Tibial artery (tissue), 4 donors: ENCODE data around the gene CPNE7.

Experiments
- DNase-seq, 2 donors: peaks; one replicate each; pipeline ENCODE4 v3.0.0-alpha.2; 2019
- H3K27ac ChIP-seq, 2 donors: fragments of 200-600 bp; sonication (generic) in 1 of 2; 1 replicate in 1 of 2; 2 replicates in 1 of 2; pipeline ENCODE4 v1.5.1; 2018 to 2019; ENCODE audit warnings: mild to moderate bottlenecking in 1 of 2
- H3K27me3 ChIP-seq, 2 donors: fragments of 200-600 bp; sonication (generic) in 1 of 2; one replicate each; pipeline versions ENCODE4 v1.5.1 to v1.6.0; 2016 to 2019
- H3K36me3 ChIP-seq, 3 donors: fragments of 200-600 bp; sonication (generic) in 2 of 3; one replicate each; pipeline ENCODE4 v1.5.1; 2016 to 2019; ENCODE audit warnings: mild to moderate bottlenecking in 2 of 3
- H3K4me1 ChIP-seq, 4 donors: fragments of 200-600 bp; sonication (generic) in 2 of 4; 1 replicate in 3 of 4; 2 replicates in 1 of 4; pipeline ENCODE4 v1.5.1; 2016 to 2019
- H3K4me3 ChIP-seq, 2 donors: fragments of 200-600 bp; sonication (generic) in 1 of 2; 1 replicate in 1 of 2; 2 replicates in 1 of 2; pipeline ENCODE4 v1.5.1; 2018 to 2019; ENCODE audit warnings: mild to moderate bottlenecking in 2 of 2
- H3K9me3 ChIP-seq, 3 donors: fragments of 200-600 bp; sonication (generic) in 1 of 3; one replicate each; pipeline ENCODE4 v1.5.1; 2016 to 2019
- intact Hi-C: fragments of 100-400 bp; cut with DNase I; formaldehyde crosslinking; loops from one replicate; pipeline ENCODE4 v1.15.0; 2023; ENCODE audit warnings: low total_unique reads
- TF ChIP-seq, protein P1 (sequence below), 2 experiments: fragments of 200-600 bp in 1 of 2; fragments of 450-650 bp in 1 of 2; IDR thresholded peaks; one replicate each; pipeline ENCODE4 v1.5.1; 2017 to 2019; ENCODE audit warnings: antibody characterized with exemption in 2 of 2, mild to moderate bottlenecking in 1 of 2, moderate library complexity in 1 of 2

Gene CPNE7

GRCh38 chr16:89604764-89605163 lies 29.2 kb downstream of the CPNE7 start:
- Histone ChIP-seq H3K36me3 (no peaks in the 10 kb centered on the region), H3K4me3 (no peak overlapping the region), H3K27ac (no peak overlapping the region), H3K4me1 (peaks cover 0 to 11% (median 7%) of the 10 kb centered on the region in 4 donors), H3K27me3 (peaks cover 0 to 51% of the 10 kb centered on the region in 2 donors), H3K9me3 (no peaks in the 10 kb centered on the region)
- TF ChIP-seq, protein P1, sequence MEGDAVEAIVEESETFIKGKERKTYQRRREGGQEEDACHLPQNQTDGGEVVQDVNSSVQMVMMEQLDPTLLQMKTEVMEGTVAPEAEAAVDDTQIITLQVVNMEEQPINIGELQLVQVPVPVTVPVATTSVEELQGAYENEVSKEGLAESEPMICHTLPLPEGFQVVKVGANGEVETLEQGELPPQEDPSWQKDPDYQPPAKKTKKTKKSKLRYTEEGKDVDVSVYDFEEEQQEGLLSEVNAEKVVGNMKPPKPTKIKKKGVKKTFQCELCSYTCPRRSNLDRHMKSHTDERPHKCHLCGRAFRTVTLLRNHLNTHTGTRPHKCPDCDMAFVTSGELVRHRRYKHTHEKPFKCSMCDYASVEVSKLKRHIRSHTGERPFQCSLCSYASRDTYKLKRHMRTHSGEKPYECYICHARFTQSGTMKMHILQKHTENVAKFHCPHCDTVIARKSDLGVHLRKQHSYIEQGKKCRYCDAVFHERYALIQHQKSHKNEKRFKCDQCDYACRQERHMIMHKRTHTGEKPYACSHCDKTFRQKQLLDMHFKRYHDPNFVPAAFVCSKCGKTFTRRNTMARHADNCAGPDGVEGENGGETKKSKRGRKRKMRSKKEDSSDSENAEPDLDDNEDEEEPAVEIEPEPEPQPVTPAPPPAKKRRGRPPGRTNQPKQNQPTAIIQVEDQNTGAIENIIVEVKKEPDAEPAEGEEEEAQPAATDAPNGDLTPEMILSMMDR (IDR thresholded peaks at IDR 0.05), result no peak
- intact Hi-C loops, result no loop called here
- no peak for DNase-seq

GRCh38 chr16:89605186-89605970 lies 29.8 kb downstream of the CPNE7 start:
- intact Hi-C loops, result no loop called here
- Histone ChIP-seq H3K9me3 (no peaks in the 10 kb centered on the region), H3K27me3 (peaks cover 0 to 51% of the 10 kb centered on the region in 2 donors), H3K27ac (no peak overlapping the region), H3K4me3 (no peak overlapping the region), H3K4me1 (peaks cover 0 to 11% (median 7%) of the 10 kb centered on the region in 4 donors), H3K36me3 (no peaks in the 10 kb centered on the region)
- no peak for DNase-seq
- TF ChIP-seq, protein P1 (IDR thresholded peaks at IDR 0.05), result no peak

GRCh38 chr16:89606006-89606405 lies 30.4 kb downstream of the CPNE7 start:
- Histone ChIP-seq H3K36me3 (no peaks in the 10 kb centered on the region), H3K27ac (no peak overlapping the region)
- TF ChIP-seq, protein P1 (IDR thresholded peaks at IDR 0.05), result no peak

DNA sequence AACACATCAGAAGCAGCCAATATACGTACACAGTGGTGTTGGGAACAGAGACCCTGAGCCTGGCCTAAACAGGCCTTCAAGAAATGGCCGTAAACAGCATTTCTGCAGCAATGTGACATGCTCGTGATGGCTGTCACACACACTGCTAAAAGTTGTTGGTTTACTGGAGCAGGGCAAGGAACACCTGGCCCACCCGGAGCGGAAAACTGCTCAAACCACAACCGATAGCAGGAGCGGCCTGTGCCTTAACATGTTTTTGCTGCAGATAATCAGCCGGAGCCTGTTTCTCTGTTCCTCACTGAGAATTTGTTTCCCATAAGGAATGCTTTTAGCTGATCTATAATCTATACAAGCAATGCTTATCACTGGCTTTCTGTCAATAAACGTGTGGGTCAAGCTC lies 31.9 kb downstream of the CPNE7 start:
- H3K4me3 ChIP-seq, result no peak overlapping the region
- intact Hi-C loops, result no loop called here
- no peak for DNase-seq
- TF ChIP-seq, protein P1 (IDR thresholded peaks at IDR 0.05), result no peak
- peaks cover 0 to 50% of the 10 kb centered on the region in 2 donors for H3K27me3 ChIP-seq
- no peaks in the 10 kb centered on the region for H3K36me3 ChIP-seq
- no peaks in the 10 kb centered on the region for H3K9me3 ChIP-seq
- no peak overlapping the region for H3K27ac ChIP-seq
- peaks cover 0 to 5% (median 4%) of the 10 kb centered on the region in 4 donors for H3K4me1 ChIP-seq

More at GRCh38 chr16:89606006-89606405, 30.4 kb downstream of the CPNE7 start:
- Histone ChIP-seq H3K27me3 (peaks cover 0 to 51% of the 10 kb centered on the region in 2 donors), H3K4me3 (no peak overlapping the region), H3K9me3 (no peaks in the 10 kb centered on the region), H3K4me1 (peaks cover 0 to 11% (median 7%) of the 10 kb centered on the region in 4 donors)
- intact Hi-C loops, result no loop called here
- no peak for DNase-seq

DNA sequence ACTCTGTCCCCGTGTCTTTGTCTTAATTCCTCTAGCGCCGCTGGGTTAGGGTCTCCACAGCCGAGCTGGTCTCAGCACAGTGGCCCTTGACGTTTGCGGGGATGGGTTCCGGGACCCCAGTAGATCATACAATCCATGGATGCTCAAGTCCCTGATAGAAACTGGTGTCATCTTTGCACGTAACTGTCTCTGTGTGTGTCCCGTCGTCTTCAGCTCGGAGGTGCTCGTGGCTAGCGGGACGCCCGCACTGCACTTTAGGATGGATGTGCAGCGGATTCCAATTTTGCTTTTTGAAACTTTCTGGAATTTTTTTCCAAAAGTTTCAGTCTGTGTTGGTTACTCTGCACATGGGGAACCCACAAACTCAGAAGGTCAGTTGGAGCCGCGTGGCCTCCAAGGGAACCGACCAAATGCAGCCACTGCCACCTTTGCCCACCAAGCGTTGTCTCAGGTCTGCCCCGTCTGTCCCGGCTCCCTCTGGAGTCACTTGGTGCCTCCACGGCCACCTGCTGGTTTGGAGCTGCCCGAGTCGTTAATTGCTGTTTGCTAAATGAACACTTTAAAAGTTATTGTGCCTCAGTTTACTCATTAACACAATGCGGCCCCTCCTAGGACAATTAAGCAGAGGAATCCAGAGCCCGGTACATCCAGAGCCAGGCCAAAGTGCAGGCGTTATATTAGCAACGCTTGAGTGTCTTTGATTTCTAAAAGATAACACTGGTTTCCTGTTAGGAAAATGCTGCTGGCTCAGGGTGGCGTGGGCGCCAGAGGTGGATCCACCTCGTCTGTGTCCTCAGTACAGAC lies 32.6 kb downstream of the CPNE7 start:
- intact Hi-C loops, result no loop called here
- TF ChIP-seq, protein P1 (IDR thresholded peaks at IDR 0.05), result no peak
- Histone ChIP-seq H3K9me3 (no peaks in the 10 kb centered on the region), H3K36me3 (no peaks in the 10 kb centered on the region), H3K27ac (no peak overlapping the region), H3K4me1 (no peaks in the 10 kb centered on the region), H3K4me3 (no peak overlapping the region), H3K27me3 (peaks cover 0 to 50% of the 10 kb centered on the region in 2 donors)
- no peak for DNase-seq
